NCI-H69 (cell line): Measurements from ENCODE around the gene ZBTB16.

Source experiments
- DNase-seq: peaks from one replicate; lab custom pipeline; 2025; lab: John Stamatoyannopoulos, UW

ZBTB16 gene

GRCh38 chr11:114106986-114107385, 47.5 kb downstream of the ZBTB16 start:
- DNase-seq: no peak

GRCh38 chr11:114108501-114109205, 49.1 kb downstream of the ZBTB16 start:
- DNase-seq: no peak

- no peak for DNase-seq
Measured at GRCh38 chr11:114109206-114110090, 49.9 kb downstream of the ZBTB16 start.

- DNase-seq: no peak
Measured at GRCh38 chr11:114110123-114110522, 50.6 kb downstream of the ZBTB16 start.

GRCh38 chr11:114110952-114111947, 51.7 kb downstream of the ZBTB16 start:
- DNase-seq: no peak

- DNase-seq: no peak
Measured at GRCh38 chr11:114115451-114115928, 56.0 kb downstream of the ZBTB16 start.

- peak; percentile 74 for DNase-seq
Measured at GRCh38 chr11:114116357-114116756, 56.8 kb downstream of the ZBTB16 start.

GRCh38 chr11:114116800-114117199, 57.3 kb downstream of the ZBTB16 start:
- no peak for DNase-seq

GRCh38 chr11:114120606-114121005, 61.1 kb downstream of the ZBTB16 start:
- no peak for DNase-seq

GRCh38 chr11:114121138-114121537, 61.6 kb downstream of the ZBTB16 start:
- DNase-seq: no peak

- no peak for DNase-seq
Measured at GRCh38 chr11:114121804-114122504, 62.4 kb downstream of the ZBTB16 start.

GRCh38 chr11:114122686-114123085, 63.2 kb downstream of the ZBTB16 start:
- no peak for DNase-seq

- peak; percentile 22 for DNase-seq
Measured at GRCh38 chr11:114123692-114124330, 64.3 kb downstream of the ZBTB16 start.

- peak; percentile 17 for DNase-seq
Measured at GRCh38 chr11:114124601-114125144, 65.2 kb downstream of the ZBTB16 start.

- DNase-seq: no peak
Measured at GRCh38 chr11:114125531-114125930, 66.0 kb downstream of the ZBTB16 start.

GRCh38 chr11:114125959-114126358, 66.4 kb downstream of the ZBTB16 start:
- DNase-seq: no peak

GRCh38 chr11:114128399-114128798, 68.9 kb downstream of the ZBTB16 start:
- peak; percentile 60 for DNase-seq

GRCh38 chr11:114129142-114129541, 69.6 kb downstream of the ZBTB16 start:
- peak; percentile 87 for DNase-seq

GRCh38 chr11:114129699-114130098, 70.2 kb downstream of the ZBTB16 start:
- DNase-seq: no peak

GRCh38 chr11:114130115-114130576, 70.6 kb downstream of the ZBTB16 start:
- peak; percentile 53 for DNase-seq
